ENCODE data around the gene LRP1-AS.

The LRP1-AS gene

DNA sequence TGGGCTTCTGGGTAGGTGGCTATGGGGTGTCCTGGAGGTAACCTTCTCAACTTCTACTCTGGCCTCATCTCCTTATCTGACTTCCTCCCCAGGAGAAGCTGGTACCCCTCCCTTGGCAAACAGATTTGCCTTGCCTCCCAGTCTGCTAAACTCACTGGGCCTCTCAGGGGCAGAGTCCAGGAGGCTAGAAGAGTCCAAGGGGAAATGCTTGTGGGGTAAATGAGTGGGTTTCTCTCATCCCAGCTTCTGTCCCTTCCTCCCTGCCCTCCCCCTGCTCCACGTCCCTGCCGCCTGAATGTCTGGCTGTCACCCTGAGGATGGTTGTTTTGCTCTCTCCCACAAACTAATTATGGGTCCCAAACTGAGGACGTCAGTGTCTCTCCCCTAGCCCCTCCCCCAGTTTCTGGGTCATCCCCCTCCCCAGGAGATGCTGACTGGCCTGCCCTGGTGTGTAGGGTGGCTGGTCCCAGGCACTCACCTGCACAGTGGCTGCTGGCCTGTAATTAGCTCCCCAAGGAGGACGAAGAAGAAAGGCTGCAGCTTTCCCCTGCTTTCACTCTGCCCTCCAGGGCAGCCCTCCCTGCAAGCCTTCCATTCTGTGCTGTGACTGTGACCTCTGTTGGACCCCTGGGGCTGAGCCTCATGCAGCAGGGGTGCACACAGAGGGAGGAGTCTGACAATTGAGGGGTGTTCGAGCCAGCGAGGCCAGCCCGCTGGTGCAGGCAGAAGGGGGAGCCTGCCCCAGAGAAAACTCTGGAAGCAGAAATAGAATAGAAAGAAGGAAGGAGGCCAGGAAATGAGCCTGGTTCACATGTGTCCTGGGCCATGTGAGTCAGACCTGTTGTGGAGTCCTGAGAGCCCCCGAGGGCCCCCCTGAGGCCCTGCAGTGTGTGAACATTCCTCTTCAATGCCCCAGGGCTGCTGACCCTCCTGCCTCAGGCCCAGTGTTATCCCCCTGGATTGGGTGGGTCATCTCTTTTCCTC is at the start of gene LRP1-AS:
Gene LRP1-AS, minus strand, starts transcription at position 659 of the 984 bp plus-strand sequence.
- no peak for DNase-seq (ENCODE audit: low read depth)

DNA sequence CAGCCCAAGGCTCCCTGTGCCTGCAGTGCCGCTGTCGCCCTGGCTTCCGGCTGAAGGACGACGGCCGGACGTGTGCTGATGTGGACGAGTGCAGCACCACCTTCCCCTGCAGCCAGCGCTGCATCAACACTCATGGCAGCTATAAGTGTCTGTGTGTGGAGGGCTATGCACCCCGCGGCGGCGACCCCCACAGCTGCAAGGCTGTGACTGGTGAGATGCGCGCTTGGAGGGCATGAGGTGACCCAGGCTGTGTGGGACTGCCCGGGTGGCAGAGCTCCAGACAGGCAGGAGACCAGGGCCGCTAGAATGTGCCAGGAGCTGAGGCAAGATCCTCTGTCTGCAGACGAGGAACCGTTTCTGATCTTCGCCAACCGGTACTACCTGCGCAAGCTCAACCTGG is 49.5 kb upstream of the LRP1-AS start:
- DNase-seq (ENCODE audit: low read depth) = no peak

DNA sequence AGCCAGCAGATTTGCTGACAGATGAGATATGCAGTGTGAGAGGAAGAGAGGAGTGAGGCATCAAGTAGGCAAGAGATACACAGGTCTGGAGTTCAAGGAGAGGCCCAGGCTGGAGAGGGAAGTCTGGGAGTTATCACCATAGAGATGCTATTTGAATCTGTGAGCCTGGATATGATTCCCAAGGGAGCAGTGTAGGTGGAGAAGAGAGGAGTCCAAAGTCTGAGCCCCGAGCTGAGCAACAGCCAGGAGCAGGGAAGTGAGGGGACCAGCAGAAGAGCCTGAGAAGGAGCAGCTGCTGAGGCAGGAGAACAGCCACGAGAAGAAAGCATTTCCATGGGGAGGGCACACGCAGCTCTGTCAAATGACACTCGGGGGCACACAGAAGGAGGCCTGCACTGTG is 49.0 kb upstream of the LRP1-AS start:
- DNase-seq (ENCODE audit: low read depth) = no peak

DNA sequence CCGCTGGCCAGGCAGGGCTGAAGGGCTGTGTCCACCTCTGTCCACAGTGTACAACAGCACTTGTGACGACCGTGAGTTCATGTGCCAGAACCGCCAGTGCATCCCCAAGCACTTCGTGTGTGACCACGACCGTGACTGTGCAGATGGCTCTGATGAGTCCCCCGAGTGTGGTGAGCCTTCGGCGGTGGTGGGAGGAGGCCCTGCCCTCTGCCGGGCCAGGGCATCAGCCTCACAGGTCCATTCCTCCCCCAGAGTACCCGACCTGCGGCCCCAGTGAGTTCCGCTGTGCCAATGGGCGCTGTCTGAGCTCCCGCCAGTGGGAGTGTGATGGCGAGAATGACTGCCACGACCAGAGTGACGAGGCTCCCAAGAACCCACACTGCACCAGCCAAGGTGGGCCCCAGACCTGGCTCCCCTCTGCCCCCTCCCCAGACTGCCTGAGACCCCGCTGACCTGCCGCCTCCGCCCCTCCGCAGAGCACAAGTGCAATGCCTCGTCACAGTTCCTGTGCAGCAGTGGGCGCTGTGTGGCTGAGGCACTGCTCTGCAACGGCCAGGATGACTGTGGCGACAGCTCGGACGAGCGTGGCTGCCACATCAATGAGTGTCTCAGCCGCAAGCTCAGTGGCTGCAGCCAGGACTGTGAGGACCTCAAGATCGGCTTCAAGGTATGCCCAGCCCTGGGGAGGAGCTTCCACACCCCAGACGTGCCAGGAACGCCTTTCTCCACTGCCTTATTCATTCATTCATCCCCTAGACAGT is 48.4 kb upstream of the LRP1-AS start:
- DNase-seq (ENCODE audit: low read depth) = no peak

DNA sequence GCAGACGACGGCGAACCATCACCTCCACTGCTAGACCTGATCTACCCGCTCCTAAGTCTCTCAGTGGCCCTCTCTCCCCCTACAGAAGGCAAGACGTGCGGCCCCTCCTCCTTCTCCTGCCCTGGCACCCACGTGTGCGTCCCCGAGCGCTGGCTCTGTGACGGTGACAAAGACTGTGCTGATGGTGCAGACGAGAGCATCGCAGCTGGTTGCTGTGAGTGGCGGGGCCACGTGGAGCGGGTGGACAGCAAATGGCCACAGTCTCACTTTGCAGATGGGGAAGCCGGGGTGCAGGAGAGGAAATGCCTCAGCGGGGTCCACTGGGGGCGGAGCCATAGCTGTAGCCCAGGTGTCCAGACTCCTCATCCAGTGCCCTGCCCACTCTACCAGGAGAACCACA is 47.8 kb upstream of the LRP1-AS start:
- no peak for DNase-seq (ENCODE audit: low read depth)

DNA sequence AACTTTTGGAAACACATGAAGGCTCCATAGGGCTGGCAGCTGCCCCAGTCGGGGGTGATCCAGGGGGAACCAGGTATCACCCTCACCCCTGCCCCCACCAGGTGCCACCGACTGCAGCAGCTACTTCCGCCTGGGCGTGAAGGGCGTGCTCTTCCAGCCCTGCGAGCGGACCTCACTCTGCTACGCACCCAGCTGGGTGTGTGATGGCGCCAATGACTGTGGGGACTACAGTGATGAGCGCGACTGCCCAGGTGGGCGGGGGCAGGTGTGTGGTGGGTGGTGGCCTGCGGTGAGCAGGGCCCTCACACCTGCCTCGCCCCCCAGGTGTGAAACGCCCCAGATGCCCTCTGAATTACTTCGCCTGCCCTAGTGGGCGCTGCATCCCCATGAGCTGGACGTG is 46.8 kb upstream of the LRP1-AS start:
- DNase-seq (ENCODE audit: low read depth) = no peak

DNA sequence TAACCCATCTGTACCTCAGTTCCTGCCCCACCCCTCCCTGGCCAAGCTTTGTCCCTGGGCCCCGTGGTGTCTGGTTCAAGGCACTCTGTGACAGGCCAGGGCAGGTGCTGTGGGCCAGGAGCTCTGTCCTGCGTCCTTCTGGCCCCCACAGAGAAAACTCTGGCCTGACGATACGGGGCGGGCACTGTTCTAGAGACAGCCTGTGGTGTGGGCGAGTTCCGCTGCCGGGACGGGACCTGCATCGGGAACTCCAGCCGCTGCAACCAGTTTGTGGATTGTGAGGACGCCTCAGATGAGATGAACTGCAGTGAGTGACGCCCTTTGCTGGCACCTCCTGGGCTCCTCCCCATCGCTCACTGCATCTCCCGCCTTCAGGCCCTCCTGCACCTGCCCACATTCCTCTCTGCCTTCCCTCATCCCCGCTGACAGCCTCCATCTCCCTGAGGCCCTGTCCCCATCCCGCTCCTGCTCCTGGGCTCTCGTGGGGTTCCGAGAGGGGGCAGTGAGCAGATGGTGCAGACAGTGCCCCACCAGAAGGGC is 46.4 kb upstream of the LRP1-AS start:
- no peak for DNase-seq (ENCODE audit: low read depth)

DNA sequence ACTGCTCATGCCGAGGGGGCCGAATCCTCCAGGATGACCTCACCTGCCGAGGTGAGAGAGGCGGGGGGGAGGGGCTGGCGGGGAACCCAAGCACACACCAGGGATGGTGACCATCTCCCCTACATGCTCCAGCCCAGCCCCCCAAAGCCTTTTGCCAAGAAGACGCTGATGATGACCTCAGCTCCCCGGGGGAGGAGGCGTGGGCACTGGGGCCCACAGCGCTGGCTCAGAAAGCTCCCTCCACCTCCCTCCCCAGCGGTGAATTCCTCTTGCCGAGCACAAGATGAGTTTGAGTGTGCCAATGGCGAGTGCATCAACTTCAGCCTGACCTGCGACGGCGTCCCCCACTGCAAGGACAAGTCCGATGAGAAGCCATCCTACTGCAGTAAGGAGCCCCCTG is 45.5 kb upstream of the LRP1-AS start:
- DNase-seq (ENCODE audit: low read depth) = no peak

DNA sequence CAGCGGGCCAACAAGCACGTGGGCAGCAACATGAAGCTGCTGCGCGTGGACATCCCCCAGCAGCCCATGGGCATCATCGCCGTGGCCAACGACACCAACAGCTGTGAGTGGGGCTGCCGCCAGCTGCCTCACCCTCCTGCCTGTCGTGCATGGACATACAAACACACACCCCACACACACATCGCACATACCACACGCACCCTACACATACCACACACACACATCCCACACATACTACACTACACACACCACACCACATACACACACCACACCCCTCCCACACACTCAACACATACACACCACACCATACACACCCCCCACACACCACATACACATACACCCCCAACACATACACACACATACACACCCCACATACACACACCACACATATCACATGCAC is 44.0 kb upstream of the LRP1-AS start:
- DNase-seq (ENCODE audit: low read depth) = no peak

DNA sequence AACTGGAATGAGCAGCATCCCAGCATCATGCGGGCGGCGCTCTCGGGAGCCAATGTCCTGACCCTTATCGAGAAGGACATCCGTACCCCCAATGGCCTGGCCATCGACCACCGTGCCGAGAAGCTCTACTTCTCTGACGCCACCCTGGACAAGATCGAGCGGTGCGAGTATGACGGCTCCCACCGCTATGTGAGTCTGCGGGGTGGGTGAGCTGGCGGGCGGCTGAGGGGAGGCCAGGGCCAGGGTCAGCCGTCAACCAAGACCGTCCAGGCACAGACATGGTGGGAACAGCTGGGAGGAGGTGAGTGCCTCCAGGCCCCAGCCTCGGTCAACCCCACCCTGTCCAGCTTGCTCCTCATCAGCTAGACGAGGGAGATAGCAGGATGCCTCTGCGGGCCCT is 43.4 kb upstream of the LRP1-AS start:
- no peak for DNase-seq (ENCODE audit: low read depth)

DNA sequence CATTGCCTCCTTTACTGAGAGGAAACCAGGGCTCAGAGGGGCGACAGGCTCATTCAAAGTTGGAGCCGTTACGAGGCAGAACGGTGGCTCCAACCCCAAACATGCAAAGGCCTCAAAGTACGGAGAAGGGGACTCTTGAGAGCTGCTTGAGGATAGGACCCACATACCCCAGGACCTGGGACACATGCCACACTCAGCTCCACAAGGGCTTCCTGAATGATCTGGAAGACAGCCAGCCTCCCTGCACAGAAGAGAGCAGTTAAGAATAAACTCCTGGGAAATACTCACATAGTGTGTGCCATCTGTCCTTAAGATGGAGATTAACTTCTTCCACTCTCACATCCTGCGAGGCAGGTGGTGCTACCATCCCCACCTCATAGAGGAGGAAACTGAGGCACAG is 42.6 kb upstream of the LRP1-AS start:
- no peak for DNase-seq (ENCODE audit: low read depth)

DNA sequence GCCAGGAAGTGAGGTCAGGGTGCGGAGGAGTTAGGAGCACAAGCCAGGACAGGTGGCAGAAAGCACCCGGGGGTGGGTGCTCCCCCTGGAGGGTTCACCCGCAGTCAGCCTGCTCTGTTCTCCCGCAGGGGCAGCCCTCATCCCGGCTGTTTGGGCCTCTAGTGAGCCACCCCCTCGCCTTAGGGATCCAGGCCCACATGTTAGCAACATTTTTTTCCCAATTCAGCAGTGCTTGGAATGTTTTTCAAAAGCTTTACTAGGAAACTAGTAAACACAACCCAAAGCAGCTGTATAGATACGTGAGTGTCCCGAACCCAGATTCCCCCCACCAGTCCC is 40.6 kb upstream of the LRP1-AS start:
- no peak for DNase-seq (ENCODE audit: low read depth)

DNA sequence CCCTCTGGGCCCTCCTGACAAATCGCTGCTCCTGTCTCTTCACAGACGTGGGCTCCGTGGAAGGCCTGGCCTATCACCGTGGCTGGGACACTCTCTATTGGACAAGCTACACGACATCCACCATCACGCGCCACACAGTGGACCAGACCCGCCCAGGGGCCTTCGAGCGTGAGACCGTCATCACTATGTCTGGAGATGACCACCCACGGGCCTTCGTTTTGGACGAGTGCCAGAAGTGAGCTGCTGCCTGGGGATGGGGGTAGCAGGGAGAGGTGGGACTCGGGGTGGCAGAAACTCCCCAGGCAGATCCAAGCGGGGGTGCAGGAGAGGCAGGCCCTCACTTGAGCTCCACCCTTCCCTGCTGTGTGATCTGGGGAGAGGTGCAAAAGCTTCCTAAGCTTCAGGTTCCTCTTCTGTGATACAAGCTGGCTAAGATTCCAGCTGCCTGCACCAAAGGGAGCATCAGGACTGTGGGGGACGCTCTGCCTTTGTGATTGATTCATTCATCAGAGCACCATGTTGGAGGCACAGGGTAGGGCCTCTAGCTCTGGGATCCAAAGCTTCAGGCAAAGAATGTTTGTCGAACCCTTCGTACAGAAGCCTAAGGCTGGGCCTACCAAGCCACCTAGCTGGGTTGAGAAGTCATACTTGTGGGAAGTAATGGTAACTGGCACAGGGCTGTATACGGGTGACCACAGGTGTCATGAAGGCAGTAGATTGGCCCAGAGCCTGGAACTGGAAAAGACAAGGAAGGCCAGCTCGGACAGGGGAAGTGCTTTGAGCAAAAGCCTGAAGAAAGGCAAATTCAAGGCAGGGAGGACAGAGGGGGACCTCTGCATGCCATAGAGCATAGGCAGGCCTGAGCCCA is 40.0 kb upstream of the LRP1-AS start:
- DNase-seq (ENCODE audit: low read depth) = no peak

DNA sequence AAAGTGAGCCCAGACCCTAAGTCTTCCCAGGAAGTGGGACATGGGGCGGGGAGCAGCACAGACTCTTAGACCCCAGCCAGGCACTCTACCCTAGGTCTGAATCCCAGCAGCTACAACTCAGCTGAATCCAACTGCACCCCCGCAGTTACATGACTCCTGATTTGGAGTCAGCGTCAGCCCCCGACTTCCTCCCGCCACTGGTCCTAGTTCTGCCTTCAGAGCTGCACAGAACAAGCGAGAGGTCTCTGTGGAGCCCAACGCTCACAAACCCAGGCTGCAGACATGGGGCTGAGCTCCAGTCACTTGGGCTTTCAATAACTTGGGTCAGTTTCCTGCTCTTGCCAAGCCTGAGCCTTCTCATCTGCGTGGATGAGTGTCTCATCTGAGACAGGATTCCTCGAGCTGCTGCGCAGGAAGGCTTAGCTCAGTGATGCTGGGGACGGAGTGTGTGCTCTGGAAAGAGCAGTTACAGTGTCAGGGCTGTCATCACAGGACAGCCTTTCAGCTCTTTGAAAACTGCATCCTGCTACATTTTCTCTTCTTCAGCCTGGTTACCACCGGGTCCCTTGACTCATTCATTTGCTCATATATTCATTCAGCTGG is 38.6 kb upstream of the LRP1-AS start:
- DNase-seq (ENCODE audit: low read depth) = no peak

DNA sequence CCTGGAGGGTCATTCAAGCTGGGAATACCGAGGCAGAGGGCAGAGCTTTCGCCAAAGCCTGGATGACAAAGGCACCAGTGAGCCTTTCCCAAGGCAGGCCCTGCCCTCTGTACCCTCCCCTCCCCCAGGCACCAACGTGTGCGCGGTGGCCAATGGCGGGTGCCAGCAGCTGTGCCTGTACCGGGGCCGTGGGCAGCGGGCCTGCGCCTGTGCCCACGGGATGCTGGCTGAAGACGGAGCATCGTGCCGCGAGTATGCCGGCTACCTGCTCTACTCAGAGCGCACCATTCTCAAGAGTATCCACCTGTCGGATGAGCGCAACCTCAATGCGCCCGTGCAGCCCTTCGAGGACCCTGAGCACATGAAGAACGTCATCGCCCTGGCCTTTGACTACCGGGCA is 38.0 kb upstream of the LRP1-AS start:
- DNase-seq (ENCODE audit: low read depth) = no peak

DNA sequence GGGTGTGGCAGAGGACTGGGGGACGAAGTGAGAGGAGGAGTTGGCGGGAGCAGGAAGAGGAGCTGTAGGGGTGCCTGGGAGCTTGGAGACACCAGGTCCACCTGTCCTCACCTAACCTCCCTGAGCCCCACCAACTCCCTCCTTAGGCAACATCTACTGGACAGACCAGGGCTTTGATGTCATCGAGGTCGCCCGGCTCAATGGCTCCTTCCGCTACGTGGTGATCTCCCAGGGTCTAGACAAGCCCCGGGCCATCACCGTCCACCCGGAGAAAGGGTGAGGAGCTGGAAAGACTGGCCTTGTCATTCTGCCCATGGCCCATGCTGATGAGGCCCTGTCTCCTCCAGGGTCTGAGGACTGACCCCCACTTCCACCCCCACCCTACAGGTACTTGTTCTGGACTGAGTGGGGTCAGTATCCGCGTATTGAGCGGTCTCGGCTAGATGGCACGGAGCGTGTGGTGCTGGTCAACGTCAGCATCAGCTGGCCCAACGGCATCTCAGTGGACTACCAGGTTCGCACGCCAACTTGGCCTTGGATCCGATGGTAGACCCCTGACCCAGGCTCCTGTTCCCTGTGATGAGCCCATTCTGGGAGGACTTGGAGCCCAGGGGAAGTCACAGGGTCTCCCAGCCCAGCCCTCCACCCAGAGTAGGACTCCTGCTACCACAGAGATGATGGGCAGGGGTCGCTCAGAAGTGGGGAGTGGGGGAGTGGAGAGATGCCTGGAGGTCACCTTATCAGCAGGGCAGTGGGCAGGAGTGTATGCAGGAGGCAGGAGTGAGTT is 36.7 kb upstream of the LRP1-AS start:
- no peak for DNase-seq (ENCODE audit: low read depth)

DNA sequence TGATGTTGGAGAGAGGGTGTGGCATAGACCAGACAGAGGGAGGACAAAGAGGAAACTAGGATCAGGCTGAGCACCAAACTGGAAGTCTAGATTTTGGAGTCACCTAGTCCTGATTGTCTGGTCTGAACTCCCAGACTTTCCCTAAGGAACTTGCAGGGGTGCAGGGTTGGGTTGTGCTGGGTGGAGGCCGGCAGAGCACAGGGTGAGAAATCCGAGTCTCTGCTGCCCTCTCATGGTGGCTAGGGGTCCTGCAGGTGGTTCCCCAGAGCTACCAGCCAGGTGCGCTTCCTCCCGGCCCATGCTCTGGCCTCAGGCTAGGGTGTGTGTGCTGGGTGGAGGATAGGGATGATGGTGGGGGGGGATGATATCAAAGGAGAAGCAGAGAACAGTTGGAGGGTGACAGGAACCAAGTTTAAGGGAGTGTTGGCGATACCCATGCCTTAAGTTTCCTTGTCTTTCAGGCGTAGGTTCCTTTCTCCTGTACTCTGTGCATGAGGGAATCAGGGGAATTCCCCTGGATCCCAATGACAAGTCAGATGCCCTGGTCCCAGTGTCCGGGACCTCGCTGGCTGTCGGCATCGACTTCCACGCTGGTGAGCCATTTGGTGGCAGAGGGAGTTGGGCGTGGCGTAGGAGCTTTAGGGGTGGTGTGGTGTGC is 35.6 kb upstream of the LRP1-AS start:
- DNase-seq (ENCODE audit: low read depth) = peak; percentile 30

DNA sequence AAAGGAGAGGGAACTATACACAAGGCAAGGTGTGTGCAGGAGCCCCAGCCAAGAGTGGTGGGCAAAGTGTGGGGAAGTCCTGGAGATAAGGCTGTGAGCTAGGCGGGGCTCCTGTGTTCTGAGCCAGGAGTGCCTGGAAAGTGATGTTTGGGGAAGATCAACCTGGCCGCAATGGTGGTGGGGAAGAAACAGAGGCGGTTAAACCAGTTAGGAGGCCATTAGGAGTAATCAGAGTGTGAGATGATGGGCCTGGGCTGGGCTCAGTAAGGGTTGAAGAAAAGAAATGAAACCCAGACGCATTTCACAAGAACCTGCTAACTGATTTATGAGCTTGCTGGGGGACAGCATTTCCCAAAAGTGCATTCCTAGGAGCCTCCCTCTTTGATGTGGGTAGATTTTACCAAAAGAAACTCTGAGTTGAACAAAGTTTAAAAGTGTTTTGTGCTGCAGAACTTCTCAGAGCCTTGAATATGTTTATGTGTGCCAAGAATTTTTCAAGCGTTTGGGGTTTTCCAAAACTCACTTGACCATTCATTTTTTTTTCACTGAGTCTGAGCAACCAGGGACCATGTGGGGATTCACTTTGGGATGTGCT is 34.2 kb upstream of the LRP1-AS start:
- no peak for DNase-seq (ENCODE audit: low read depth)

DNA sequence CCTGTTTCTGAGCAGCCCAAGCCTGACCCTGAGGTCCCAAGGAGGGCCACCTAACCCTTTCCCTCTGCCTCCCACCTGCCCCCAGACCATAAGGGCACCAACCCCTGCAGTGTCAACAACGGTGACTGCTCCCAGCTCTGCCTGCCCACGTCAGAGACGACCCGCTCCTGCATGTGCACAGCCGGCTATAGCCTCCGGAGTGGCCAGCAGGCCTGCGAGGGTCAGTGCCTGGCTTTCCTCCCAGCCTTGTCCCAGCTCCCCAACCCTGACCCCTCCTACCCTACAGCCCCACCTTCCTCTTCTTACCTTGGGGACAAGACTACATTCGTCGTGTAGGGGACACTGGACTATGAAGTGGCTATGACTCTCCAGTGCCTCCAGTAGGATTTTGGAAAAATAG is 33.7 kb upstream of the LRP1-AS start:
- no peak for DNase-seq (ENCODE audit: low read depth)
